GM04504 (cell line): Measurements from ENCODE around the gene STEAP1.
A peak's percentile ranks its signal among the peaks of the same experiment; 100 is the strongest.
"Not testable (repeated sequence)": the region's sequence is repeated elsewhere in the genome, so short reads cannot be mapped to it uniquely, and the experiment has no call there.

Experiments
- DNase-seq: peaks from one replicate; pipeline ENCODE4 v3.0.0-alpha.2; 2012; ENCODE audit warnings: low read depth

STEAP1 gene

GRCh38 chr7:90173127-90173844, 19.0 kb downstream of the STEAP1 start:
- no peak for DNase-seq

DNA sequence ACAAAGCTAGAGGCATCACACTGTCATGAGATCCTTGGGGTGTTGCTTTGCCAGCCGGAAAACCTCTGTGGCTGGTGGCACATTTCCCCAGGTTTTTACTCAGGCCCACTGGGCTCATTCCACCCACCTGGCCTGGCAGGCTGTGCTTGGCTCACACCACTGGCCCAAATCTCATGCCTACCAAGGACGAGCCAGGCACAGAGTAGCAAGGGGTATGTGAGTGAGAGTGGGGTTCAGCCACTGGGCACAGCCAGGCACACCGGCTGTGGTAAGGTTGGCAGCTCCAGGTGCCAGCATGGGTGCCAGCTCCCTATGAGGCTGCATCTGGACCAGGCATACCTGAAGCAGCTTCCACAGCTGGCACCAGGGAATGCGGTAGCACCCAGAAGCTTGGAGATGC, 21.4 kb downstream of the STEAP1 start:
- DNase-seq, result no peak

GRCh38 chr7:90176195-90176594, 21.9 kb downstream of the STEAP1 start:
- no peak for DNase-seq

DNA sequence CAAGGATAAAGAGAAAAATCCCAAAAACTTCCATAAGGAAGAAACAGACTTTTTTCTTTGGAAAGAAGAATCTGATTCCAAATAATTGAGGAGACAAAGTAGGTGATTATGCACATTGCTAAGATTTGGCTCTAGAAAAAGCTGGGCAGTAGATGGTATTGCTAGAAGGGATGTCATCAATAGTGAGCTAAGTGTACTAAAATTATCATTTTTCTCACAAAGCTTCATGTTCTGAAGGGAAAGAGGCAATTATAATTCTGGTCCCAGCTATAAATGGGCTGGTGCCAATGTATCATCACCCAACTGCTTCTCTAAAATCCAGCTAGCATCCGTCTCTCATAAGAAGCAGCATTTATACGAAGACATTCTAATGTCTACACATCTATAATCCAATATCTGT, 23.9 kb downstream of the STEAP1 start:
- DNase-seq, result no peak

DNA sequence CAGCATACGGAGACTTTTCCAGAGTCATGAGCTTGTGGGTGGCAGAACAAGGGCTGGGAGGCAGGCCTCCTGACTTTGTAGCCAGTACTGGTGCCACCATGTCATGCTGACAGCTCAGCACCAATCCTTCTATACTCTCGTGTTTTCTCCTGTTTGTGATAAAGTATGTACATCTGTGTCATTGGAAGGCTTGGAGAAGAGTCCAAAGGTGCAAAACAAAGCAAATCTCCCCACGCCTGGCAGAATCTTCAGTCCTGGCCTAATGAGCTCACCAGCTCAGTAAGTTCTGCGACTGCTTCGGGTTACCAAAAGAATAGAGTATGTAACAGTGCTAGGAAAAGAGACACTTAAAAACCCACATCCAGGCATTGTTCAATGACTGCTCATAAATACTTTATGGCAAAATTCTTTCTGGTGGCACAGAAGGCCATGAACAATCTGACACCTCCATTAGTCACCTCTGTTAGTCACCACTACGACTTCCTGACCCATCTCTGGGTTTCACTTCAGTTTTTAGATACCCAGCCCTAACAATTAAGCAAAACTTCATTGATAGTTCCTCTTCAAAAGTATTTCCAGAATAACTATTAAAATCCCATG, 24.5 kb downstream of the STEAP1 start:
- DNase-seq, result peak; percentile 58

DNA sequence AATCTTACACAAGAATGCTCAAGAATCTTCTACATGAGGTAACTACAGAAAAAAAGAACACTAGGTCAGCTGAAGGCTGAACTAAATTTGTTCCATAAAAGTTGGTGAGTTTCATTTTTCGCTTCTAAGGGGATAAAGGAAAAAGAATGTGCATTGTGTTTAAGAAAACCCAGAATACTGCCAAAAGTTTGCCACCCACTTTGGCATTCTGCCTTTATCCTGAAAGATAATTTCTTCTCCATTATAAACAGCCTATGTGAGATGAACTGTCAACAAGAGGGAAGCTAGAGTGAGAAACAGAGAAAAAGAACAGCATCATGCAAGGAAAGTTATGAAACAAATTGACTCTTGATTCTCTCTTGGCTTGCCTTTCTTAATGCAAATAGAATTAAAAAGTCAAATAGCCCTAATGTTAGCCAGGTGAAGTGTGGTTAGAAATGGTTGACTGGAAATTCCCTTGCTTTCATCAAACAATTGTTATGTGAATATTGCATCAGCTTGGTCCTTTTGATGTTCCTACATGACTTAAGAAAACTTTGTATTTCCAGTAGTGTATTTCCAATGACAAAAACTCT, 25.8 kb downstream of the STEAP1 start:
- no peak for DNase-seq

GRCh38 chr7:90180649-90181048, 26.4 kb downstream of the STEAP1 start:
- DNase-seq, result no peak

DNA sequence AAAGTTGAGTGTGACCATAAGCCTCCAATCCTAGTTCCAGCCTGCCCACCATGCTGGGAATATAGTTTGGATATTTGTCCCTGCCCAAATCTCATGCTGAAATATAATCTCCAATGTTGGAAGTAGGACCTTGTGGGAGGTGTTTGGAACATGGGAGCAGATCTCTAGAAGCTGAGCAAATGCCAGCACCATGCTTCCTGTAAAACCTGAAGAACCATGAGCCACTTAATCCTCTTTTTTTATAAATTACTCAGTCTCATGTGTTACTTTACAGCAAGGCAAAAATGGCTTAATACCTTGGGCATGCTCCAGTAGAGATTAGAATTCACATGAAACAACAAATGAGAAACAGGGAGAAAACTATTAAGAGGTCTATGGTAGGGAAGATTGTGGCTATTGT, 27.2 kb downstream of the STEAP1 start:
- no peak for DNase-seq

DNA sequence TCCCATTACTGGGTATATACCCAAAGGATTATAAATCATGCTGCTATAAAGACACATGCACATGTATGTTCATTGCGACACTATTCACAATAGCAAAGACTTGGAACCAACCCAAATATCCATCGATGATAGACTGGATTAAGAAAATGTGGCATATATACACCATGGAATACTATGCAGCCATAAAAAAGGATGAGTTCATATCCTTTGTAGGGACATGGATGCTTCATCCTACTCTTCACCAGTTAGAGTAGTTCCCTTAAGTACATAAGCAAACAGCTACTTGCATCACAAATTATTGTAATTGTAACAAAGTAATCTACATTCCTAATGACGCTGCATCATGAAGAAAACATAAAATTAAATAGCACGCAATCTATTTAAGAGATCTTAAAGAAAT, 32.0 kb downstream of the STEAP1 start:
- DNase-seq, result not testable (repeated sequence)

- no peak for DNase-seq
Measured at GRCh38 chr7:90187507-90188050, 33.3 kb downstream of the STEAP1 start.

GRCh38 chr7:90188281-90188680, 34.0 kb downstream of the STEAP1 start:
- DNase-seq, result no peak

- DNase-seq, result no peak
Measured at GRCh38 chr7:90190995-90191394, 36.7 kb downstream of the STEAP1 start.

- DNase-seq, result no peak
Measured at GRCh38 chr7:90191648-90192047, 37.4 kb downstream of the STEAP1 start.

GRCh38 chr7:90192876-90193750, 38.8 kb downstream of the STEAP1 start:
- DNase-seq, result peak; percentile 67

DNA sequence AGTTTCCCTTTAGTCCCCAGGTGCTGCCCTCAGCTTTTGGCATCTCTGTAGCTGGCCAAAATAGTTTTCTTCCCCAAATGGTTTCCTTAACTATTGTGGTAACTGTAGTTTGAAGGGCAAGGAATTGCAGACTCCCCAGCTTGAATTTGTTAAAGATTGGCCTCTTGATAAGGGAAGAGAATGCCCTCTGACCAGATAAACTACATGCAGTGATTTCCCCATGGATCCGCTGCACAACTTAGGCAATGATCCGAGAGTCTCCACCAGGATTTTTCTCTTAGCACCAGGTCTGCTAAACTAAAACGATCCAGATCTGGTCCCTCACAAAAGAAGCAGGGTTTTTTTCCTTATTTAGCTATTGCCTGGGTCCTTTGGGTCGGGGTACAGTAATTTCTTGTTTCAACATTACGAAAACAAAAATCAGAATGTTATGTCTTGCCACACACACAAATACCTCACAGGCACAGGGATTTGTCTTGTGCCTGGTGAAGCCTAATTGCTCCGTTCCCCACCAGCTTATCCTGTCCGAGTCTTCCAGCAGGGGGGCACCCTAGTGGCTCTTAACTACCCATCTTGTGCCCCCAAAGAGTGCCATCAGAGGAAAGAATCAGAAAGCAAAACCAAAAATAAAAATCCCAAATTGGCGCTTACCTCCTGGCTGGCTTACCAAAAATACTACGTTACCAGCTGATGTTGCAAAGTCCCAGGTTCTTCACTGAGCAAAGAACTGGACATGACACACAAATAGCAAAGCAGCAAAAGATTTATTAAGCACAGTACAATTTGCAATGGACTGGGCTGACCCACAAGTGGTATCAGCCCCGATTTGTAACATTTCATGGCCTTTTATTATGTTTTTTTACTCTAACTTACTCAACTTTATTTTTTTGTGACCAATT, 40.9 kb downstream of the STEAP1 start:
- no peak for DNase-seq

DNA sequence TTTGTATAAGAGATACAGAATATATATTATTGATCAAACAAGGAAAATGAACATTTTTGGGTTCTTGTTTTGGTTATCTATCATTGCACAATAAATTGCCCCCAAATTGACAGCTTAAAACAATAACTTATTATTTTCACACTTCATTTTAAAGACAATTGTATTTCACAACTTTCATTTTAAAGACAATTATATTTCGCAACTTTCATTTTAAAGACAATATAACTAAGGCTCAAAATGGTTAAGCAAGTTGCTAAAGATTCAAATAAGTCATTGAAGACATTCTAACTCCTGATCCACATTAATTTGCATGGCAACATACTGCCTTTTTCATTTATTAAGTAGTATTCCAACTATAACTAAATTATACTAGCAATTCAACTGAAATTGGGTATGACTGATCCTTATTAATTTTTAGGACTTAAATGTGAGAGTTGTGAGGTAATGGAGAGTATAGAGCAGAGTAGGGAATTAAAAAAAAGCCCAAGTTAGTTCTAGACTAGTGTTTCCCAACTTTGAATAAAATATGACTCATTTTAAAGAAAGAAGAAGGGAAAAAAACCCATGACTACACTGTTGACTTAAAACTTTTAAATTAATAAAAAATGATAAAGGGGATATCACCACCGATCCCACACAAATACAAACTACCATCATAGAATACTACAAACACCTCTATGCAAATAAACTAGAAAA, 47.4 kb downstream of the STEAP1 start:
- no peak for DNase-seq

DNA sequence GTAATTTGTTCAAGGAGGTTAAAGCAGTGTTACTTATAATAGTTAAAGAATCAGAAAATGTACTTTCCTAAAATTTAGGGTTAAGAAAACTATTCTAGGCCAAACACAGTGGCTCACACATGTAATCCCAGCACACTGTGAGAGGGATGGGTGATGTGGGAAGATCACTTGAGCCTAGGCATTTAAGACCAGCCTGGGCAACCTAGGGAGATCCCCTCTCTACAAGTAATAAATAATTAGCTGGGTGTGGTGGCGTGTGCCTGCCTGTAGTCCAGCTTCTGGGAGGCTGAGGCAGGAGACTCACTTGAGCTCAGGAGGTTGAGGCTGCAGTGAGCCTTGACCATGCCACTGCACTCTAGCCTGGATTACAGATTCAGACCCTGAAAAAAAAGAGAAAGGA, 53.7 kb downstream of the STEAP1 start:
- DNase-seq, result no peak

- DNase-seq, result no peak
Measured at GRCh38 chr7:90209776-90210175, 55.5 kb downstream of the STEAP1 start.

GRCh38 chr7:90210475-90210874, 56.2 kb downstream of the STEAP1 start:
- DNase-seq, result no peak

DNA sequence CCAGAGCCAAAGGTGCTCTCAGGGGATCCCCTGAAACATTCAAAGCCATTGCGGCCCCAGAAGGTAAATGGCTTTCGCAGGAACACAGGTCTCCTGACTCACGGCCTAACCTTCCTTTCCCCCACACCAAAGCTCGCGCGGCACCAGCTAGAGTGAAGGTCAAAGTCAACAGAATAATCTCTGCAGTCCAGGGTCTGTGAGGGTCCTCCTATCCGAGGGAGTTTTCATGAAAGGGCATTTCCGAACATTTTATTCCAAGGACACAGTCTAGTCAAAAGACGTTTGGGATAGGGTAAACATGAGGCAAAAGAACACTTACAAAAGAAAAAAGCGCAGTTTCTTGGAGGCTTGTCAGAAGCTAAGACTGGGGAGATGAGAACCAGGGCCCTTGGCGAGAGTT, 56.7 kb downstream of the STEAP1 start:
- DNase-seq, result no peak
